Neuronal stem cell (in vitro differentiated cells): Measurements from ENCODE around the gene SUSD3.

Experiments used
- DNase-seq: peaks from one replicate; pipeline ENCODE4 v3.0.0-alpha.2; 2013; ENCODE audit warnings: low spot score
- H2AFZ ChIP-seq: one replicate; pipeline ENCODE4 v1.6.1; 2013; ENCODE audit warnings: mild to moderate bottlenecking, low read length, inconsistent platforms
- H2AK5ac ChIP-seq: 2 replicates; pipeline ENCODE4 v1.6.1; 2013; ENCODE audit warnings: low read depth, mild to moderate bottlenecking, inconsistent platforms, low read length, moderate library complexity, mixed read lengths
- H2BK120ac ChIP-seq: 2 replicates; pipeline ENCODE4 v1.6.1; 2013; ENCODE audit warnings: low read depth, mild to moderate bottlenecking, inconsistent platforms, low read length, moderate library complexity, mixed read lengths
- H2BK12ac ChIP-seq: one replicate; pipeline ENCODE4 v1.6.1; 2013; ENCODE audit warnings: low read length, inconsistent platforms
- H2BK15ac ChIP-seq: 2 replicates; pipeline ENCODE4 v1.6.1; 2013; ENCODE audit warnings: mild to moderate bottlenecking, low read length, inconsistent platforms, mixed read lengths
- H2BK5ac ChIP-seq: one replicate; pipeline ENCODE4 v1.6.1; 2013; ENCODE audit warnings: inconsistent platforms, mild to moderate bottlenecking, low read length, moderate library complexity
- H3K14ac ChIP-seq: one replicate; pipeline ENCODE4 v1.6.1; 2013; ENCODE audit warnings: low read length, inconsistent platforms
- H3K18ac ChIP-seq: 2 replicates; pipeline ENCODE4 v1.6.1; 2013; ENCODE audit warnings: low read length, inconsistent platforms
- H3K23ac ChIP-seq: 2 replicates; pipeline ENCODE4 v1.6.1; 2013; ENCODE audit warnings: low read depth, mild to moderate bottlenecking, mixed read lengths, low read length, inconsistent platforms; ENCODE audit not compliant: poor library complexity
- H3K27ac ChIP-seq: replicated peaks from 3 replicates; pipeline ENCODE4 v1.5.1; 2013; ENCODE audit warnings: low read length, inconsistent platforms
- H3K27me3 ChIP-seq, 3 experiments: 2 replicates each; pipeline ENCODE4 v1.6.1; 2013; ENCODE audit warnings: low read length in 3 of 3, mild to moderate bottlenecking in 2 of 3, inconsistent platforms in 1 of 3, low read depth in 1 of 3, mixed read lengths in 1 of 3, moderate library complexity in 1 of 3; ENCODE audit not compliant: control insufficient read depth in 3 of 3, insufficient read depth in 3 of 3
- H3K36me3 ChIP-seq, 2 donors: replicated peaks in 1 of 2; 2 replicates each; pipeline ENCODE4 v1.6.1; 2013; ENCODE audit warnings: low read length in 2 of 2; ENCODE audit not compliant: control insufficient read depth in 2 of 2, insufficient read depth in 2 of 2
- H3K4ac ChIP-seq: 2 replicates; pipeline ENCODE4 v1.6.1; 2013; ENCODE audit warnings: inconsistent platforms, mild to moderate bottlenecking, low read length, moderate library complexity
- H3K4me1 ChIP-seq, 2 donors: 1 replicate in 1 of 2; 2 replicates in 1 of 2; pipeline ENCODE4 v1.6.1; 2013; ENCODE audit warnings: low read length in 2 of 2, low read depth in 1 of 2; ENCODE audit not compliant: control insufficient read depth in 2 of 2, insufficient read depth in 1 of 2
- H3K4me2 ChIP-seq: one replicate; pipeline ENCODE4 v1.6.1; 2013; ENCODE audit warnings: mild to moderate bottlenecking, low read length, inconsistent platforms; ENCODE audit not compliant: insufficient read depth, poor library complexity, severe bottlenecking
- H3K4me3 ChIP-seq, 2 donors: 2 replicates each; pipeline ENCODE4 v1.5.1; 2013; ENCODE audit warnings: low read length in 2 of 2, mild to moderate bottlenecking in 2 of 2, inconsistent platforms in 1 of 2, moderate library complexity in 1 of 2
- H3K79me1 ChIP-seq: one replicate; pipeline ENCODE4 v1.6.1; 2013; ENCODE audit warnings: low read depth, mild to moderate bottlenecking, inconsistent platforms, low read length, moderate library complexity
- H3K9ac ChIP-seq: one replicate; pipeline ENCODE4 v1.6.1; 2013; ENCODE audit warnings: mild to moderate bottlenecking, low read depth, low read length, inconsistent platforms; ENCODE audit not compliant: poor library complexity
- H3K9me3 ChIP-seq, 2 donors: replicated peaks in 1 of 2; 2 replicates each; pipeline versions ENCODE3 to v1.6.1; 2013; ENCODE audit warnings: low read length in 2 of 2, mild to moderate bottlenecking in 2 of 2, inconsistent platforms in 1 of 2, low read depth in 1 of 2, mixed read lengths in 1 of 2, moderate library complexity in 1 of 2; ENCODE audit not compliant: control insufficient read depth in 2 of 2, insufficient read depth in 1 of 2
- H4K8ac ChIP-seq: one replicate; pipeline ENCODE4 v1.6.1; 2013; ENCODE audit warnings: low read depth, mild to moderate bottlenecking, inconsistent platforms, low read length, moderate library complexity
- H4K91ac ChIP-seq: one replicate; pipeline ENCODE4 v1.6.1; 2013; ENCODE audit warnings: low read length, low read depth, mild to moderate bottlenecking, inconsistent platforms; ENCODE audit not compliant: poor library complexity
- WGBS, 2 donors: extraction: QIAGEN DNeasy Blood & Tissue Kit; methylation state at CpG; one replicate each; pipeline ENCODE4 v1.1.7; 2013; ENCODE audit warnings: missing lambda C conversion rate in 2 of 2, mixed read lengths in 1 of 2; ENCODE audit not compliant: insufficient read length in 2 of 2, insufficient replicate concordance in 1 of 2; ENCODE audit errors: extremely low coverage in 2 of 2; 5-methylcytosine and 5-hydroxymethylcytosine counted together

SUSD3 gene

GRCh38 chr9:93084471-93084881 is 26.0 kb downstream of the SUSD3 start:
- H2BK12ac ChIP-seq: no peak overlapping the region
- no peak overlapping the region for H2BK5ac ChIP-seq
- no peak overlapping the region for H3K4me2 ChIP-seq
- H3K18ac ChIP-seq: peak overlapping the region; percentile 68
- peak overlapping the region; percentile 60 for H2AK5ac ChIP-seq
- H2BK120ac ChIP-seq: no peak overlapping the region
- peaks cover 0 to 3% (median 0%) of the 10 kb centered on the region in 3 experiments for H3K27me3 ChIP-seq
- WGBS, 2 donors: no CpG with 5 or more reads among the region's 6 CpGs
- H3K4me1 ChIP-seq: no peaks in the 10 kb centered on the region
- H2BK15ac ChIP-seq: peak overlapping the region; percentile 52
- H4K91ac ChIP-seq: no peak overlapping the region
- H3K36me3 ChIP-seq: no peaks in the 10 kb centered on the region
- no peak overlapping the region for H2AFZ ChIP-seq
- no peak for DNase-seq
- H3K79me1 ChIP-seq: no peaks in the 10 kb centered on the region
- peak overlapping the region; percentile 76 for H3K23ac ChIP-seq
- H3K9me3 ChIP-seq: peaks cover 0 to 1% of the 10 kb centered on the region in 2 donors
- peak overlapping the region; percentile 47 for H3K14ac ChIP-seq
- peak overlapping the region; percentile 69 for H3K4ac ChIP-seq
- H3K27ac ChIP-seq: no peak overlapping the region
- no peak overlapping the region for H3K4me3 ChIP-seq
- no peak overlapping the region for H4K8ac ChIP-seq
- H3K9ac ChIP-seq: peak overlapping the region; percentile 63

- Histone ChIP-seq H3K4me2 (no peak overlapping the region), H2BK5ac (no peak overlapping the region), H3K4ac (no peak overlapping the region), H3K23ac (no peak overlapping the region), H3K9me3 (peaks cover 0 to 1% of the 10 kb centered on the region in 2 donors), H3K14ac (no peak overlapping the region), H4K91ac (no peak overlapping the region), H3K27ac (no peak overlapping the region), H3K27me3 (peaks cover 0 to 3% (median 0%) of the 10 kb centered on the region in 3 experiments), H3K79me1 (no peaks in the 10 kb centered on the region), H3K4me1 (no peaks in the 10 kb centered on the region), H2BK12ac (no peak overlapping the region), H3K4me3 (no peak overlapping the region), H2AFZ (no peak overlapping the region), H3K36me3 (no peaks in the 10 kb centered on the region), H3K9ac (no peak overlapping the region), H2BK15ac (no peak overlapping the region), H2BK120ac (no peak overlapping the region), H2AK5ac (no peak overlapping the region), H3K18ac (peak overlapping the region; percentile 41), H4K8ac (no peak overlapping the region)
- WGBS, 2 donors: no CpG with 5 or more reads among the region's 4 CpGs
- DNase-seq: no peak
These were observed 27.2 kb downstream of the SUSD3 start for GRCh38 chr9:93085676-93086075.

- Histone ChIP-seq H3K4me1 (peaks cover under 1 to 2% of the 10 kb centered on the region in 2 donors), H3K27me3 (peaks cover 0 to 3% (median 0%) of the 10 kb centered on the region in 3 experiments), H2BK12ac (no peak overlapping the region), H3K23ac (no peak overlapping the region), H3K14ac (no peak overlapping the region), H4K8ac (no peak overlapping the region), H3K79me1 (no peaks in the 10 kb centered on the region), H4K91ac (no peak overlapping the region), H2BK5ac (no peak overlapping the region), H2AFZ (no peak overlapping the region), H3K4me2 (no peak overlapping the region), H3K9ac (no peak overlapping the region), H2AK5ac (no peak overlapping the region), H2BK15ac (no peak overlapping the region), H3K9me3 (peaks cover 0 to 1% of the 10 kb centered on the region in 2 donors), H3K36me3 (no peaks in the 10 kb centered on the region), H3K27ac (no peak overlapping the region), H3K18ac (no peak overlapping the region), H2BK120ac (no peak overlapping the region), H3K4me3 (no peak overlapping the region), H3K4ac (no peak overlapping the region)
- no peak for DNase-seq
- no CpG with 5 or more reads among the region's 8 CpGs for WGBS, 2 donors
These were observed 28.1 kb downstream of the SUSD3 start for GRCh38 chr9:93086447-93087224.

GRCh38 chr9:93087971-93088655 is 29.6 kb downstream of the SUSD3 start:
- H2AK5ac ChIP-seq: peak overlapping the region; percentile 54
- no peaks in the 10 kb centered on the region for H3K36me3 ChIP-seq
- WGBS, 2 donors: no CpG with 5 or more reads among the region's 12 CpGs
- H2BK15ac ChIP-seq: no peak overlapping the region
- H3K18ac ChIP-seq: peak overlapping the region; percentile 35
- no peak overlapping the region for H3K23ac ChIP-seq
- H4K91ac ChIP-seq: no peak overlapping the region
- peaks cover 1 to 5% of the 10 kb centered on the region in 2 donors for H3K4me1 ChIP-seq
- no peak overlapping the region for H2AFZ ChIP-seq
- no peak for DNase-seq
- H3K27me3 ChIP-seq: peaks cover 0 to 3% (median 0%) of the 10 kb centered on the region in 3 experiments
- no peak overlapping the region for H3K27ac ChIP-seq
- H3K4me2 ChIP-seq: no peak overlapping the region
- H3K9ac ChIP-seq: no peak overlapping the region
- H2BK5ac ChIP-seq: peak overlapping the region; percentile 17
- no peak overlapping the region for H3K14ac ChIP-seq
- no peak overlapping the region for H2BK120ac ChIP-seq
- H3K4ac ChIP-seq: no peak overlapping the region
- no peak overlapping the region for H3K4me3 ChIP-seq
- no peaks in the 10 kb centered on the region for H3K79me1 ChIP-seq
- no peak overlapping the region for H4K8ac ChIP-seq
- H3K9me3 ChIP-seq: peaks cover 0 to 1% of the 10 kb centered on the region in 2 donors
- no peak overlapping the region for H2BK12ac ChIP-seq
